Subcutaneous abdominal adipose tissue (tissue), 5 donors: Measurements from ENCODE around the gene MAZ.
A peak's percentile ranks its signal among the peaks of the same experiment; 100 is the strongest.

Experiments
- H3K27ac ChIP-seq: one replicate; pipeline ENCODE4 v1.7.0; 2013; ENCODE audit warnings: low read depth, mild to moderate bottlenecking, inconsistent platforms, low read length, moderate library complexity
- H3K27me3 ChIP-seq, 5 donors: one replicate each; pipeline ENCODE4 v1.7.0; 2013; ENCODE audit warnings: low read length in 5 of 5, inconsistent platforms in 1 of 5; ENCODE audit not compliant: control insufficient read depth in 5 of 5, insufficient read depth in 4 of 5
- H3K36me3 ChIP-seq, 5 donors: one replicate each; pipeline ENCODE4 v1.7.0; 2013; ENCODE audit warnings: low read length in 5 of 5; ENCODE audit not compliant: control insufficient read depth in 5 of 5, insufficient read depth in 5 of 5
- H3K4me1 ChIP-seq, 5 donors: one replicate each; pipeline ENCODE4 v1.7.0; 2013; ENCODE audit warnings: low read length in 5 of 5, mild to moderate bottlenecking in 3 of 5, moderate library complexity in 1 of 5; ENCODE audit not compliant: control insufficient read depth in 5 of 5, insufficient read depth in 5 of 5
- H3K4me3 ChIP-seq, 5 donors: one replicate each; pipeline ENCODE4 v1.7.0; 2013; ENCODE audit warnings: low read length in 5 of 5, low read depth in 1 of 5
- H3K9ac ChIP-seq, 5 donors: one replicate each; pipeline ENCODE4 v1.7.0; 2013; ENCODE audit warnings: low read length in 5 of 5, mild to moderate bottlenecking in 4 of 5, moderate library complexity in 3 of 5
- H3K9me3 ChIP-seq, 5 donors: one replicate each; pipeline ENCODE4 v1.7.0; 2013; ENCODE audit warnings: low read length in 5 of 5; ENCODE audit not compliant: control insufficient read depth in 5 of 5
- donor health status: healthy.
- donor health status: healthy.
- donor health status: healthy.
- donor health status: healthy.
- donor health status: healthy.

The MAZ gene

DNA sequence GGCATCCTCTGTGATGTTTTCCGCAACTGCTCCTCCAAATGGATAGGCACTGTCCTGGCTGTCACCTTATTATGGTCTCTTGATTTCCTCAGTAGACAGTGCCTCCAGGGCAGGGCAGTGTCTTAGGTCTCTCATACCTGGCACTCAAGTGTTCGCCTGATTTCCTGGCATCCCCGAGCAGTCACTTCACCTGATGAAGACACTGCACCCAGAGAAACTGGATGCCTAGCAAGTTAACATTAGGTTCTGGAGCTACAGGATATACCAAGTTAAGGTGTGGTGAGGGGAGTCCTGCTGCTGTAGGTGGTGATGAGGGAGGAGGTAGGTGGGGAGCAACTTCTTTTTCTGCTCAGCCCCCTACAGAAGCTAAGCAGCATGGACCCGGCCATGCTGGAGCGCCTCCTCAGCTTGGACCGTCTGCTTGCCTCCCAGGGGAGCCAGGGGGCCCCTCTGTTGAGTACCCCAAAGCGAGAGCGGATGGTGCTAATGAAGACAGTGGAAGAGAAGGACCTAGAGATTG, 3.9 kb upstream of the MAZ start:
- H3K9me3 ChIP-seq = no peaks in the 10 kb centered on the region
- no peak overlapping the region for H3K27ac ChIP-seq
- H3K4me1 ChIP-seq = peaks cover 3 to 17% (median 15%) of the 10 kb centered on the region in 5 donors
- no peak overlapping the region for H3K9ac ChIP-seq
- no peaks in the 10 kb centered on the region for H3K27me3 ChIP-seq
- no peak overlapping the region for H3K4me3 ChIP-seq
- peaks cover 3 to 36% (median 26%) of the 10 kb centered on the region in 5 donors for H3K36me3 ChIP-seq

DNA sequence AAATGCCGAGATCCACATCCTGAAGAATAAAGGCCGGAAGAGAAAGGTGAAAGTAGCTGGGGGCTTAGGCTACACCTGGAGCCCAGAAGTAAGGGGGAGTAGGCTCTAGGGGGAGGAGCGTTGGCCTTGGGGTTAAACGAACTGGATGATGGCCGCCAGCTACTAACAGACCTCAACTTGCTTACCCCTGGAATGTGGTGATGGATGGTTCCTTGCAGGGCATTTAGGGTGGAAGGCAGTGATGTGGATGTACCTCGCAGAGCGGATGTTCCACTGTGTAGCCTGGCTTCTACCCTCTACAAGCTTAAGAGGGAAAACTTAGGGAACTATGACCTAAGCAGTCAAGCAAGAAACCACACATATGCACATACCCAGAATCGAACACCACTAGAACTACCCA, 2.3 kb upstream of the MAZ start:
- Histone ChIP-seq H3K27ac (peak overlapping the region; percentile 88), H3K36me3 (peaks cover 0 to 27% (median 19%) of the 10 kb centered on the region in 5 donors), H3K9ac (peak overlapping the region in 2 of 5 donors; percentile 63 to 87), H3K4me3 (no peak overlapping the region), H3K4me1 (peaks cover 3 to 33% (median 30%) of the 10 kb centered on the region in 5 donors), H3K27me3 (no peaks in the 10 kb centered on the region), H3K9me3 (no peaks in the 10 kb centered on the region)

DNA sequence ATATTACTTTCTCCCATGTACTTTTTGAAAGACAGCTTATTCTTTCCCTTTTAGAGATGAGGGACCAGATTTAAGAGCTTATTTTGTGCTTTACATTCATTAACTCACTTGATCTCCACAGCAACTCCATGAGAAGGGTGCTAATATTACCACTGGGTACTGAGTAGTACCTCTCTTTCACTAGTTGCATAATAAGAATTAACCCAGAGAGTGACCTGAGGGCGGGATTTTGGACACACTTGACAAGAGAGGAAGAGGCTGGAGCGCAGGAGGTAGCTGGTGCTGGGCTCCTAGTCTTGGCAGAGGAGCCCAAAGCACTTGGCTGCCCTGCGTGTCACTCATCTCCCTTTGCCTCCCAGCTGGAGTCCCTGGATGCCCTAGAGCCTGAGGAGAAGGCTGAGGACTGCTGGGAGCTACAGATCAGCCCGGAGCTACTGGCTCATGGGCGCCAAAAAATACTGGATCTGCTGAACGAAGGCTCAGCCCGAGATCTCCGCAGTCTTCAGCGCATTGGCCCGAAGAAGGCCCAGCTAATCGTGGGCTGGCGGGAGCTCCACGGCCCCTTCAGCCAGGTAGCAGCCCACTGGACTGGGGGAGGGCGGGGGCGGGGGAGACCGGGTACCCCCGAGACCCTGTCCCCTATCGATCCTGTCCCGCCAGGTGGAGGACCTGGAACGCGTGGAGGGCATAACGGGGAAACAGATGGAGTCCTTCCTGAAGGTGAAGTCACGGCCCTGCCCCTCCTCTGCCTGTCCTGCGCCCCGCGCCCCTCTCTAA, 1.7 kb upstream of the MAZ start:
- Histone ChIP-seq H3K4me3 (peak overlapping the region; percentile 73 to 97 (median 90)), H3K9me3 (no peaks in the 10 kb centered on the region), H3K27ac (peak overlapping the region; percentile 88), H3K4me1 (peaks cover 3 to 38% (median 34%) of the 10 kb centered on the region in 5 donors), H3K9ac (peak overlapping the region; percentile 63 to 97 (median 87)), H3K36me3 (peaks cover 0 to 25% (median 17%) of the 10 kb centered on the region in 5 donors), H3K27me3 (no peaks in the 10 kb centered on the region)

DNA sequence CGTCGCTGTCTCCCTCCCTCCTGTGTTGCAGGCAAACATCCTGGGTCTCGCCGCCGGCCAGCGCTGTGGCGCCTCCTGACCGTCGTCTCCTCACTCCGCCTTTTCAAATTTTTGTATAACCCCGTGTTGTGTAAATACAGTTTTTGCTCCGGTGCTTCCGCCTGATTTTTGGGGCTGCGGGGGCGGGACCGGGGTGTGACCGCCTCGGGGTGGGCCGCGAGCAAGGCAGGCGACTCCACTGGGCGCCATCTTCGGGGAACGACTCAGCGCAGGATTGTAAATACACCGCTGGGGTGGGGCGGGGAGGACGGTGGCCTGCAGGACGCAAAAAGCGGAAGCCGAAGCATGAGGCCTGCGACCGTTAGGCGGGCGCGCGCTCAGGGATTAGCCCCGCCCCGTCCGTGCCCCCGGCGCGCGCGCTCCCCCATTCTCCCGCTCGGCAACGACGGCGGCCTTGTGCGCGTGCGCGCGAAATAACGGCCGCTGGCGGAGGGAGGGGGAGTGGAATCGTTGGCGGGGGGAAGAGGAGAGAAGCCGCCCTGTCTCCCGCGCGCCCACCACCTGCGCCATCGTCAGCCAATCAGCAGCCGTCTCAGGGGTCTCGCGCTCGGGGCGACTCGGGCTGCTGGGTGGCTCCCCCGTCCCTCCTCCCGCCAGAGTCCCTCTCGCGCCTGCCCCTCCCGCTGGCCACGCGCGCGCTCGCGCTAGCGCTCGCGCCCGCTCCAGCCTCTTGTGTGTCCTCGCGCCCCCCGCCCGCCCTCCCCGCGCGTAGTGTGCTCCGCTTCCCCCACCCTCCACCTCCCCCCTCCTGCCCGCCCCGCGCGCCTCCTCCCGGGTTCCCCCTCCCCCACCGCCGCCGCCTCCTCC, 864 bp upstream of the MAZ start:
- Histone ChIP-seq H3K36me3 (peaks cover 0 to 27% (median 20%) of the 10 kb centered on the region in 5 donors), H3K4me3 (peak overlapping the region; percentile 73 to 97 (median 90)), H3K9me3 (no peaks in the 10 kb centered on the region), H3K27ac (peak overlapping the region; percentile 88), H3K27me3 (no peaks in the 10 kb centered on the region), H3K9ac (peak overlapping the region; percentile 63 to 97 (median 87)), H3K4me1 (peaks cover 3 to 46% (median 42%) of the 10 kb centered on the region in 5 donors)

DNA sequence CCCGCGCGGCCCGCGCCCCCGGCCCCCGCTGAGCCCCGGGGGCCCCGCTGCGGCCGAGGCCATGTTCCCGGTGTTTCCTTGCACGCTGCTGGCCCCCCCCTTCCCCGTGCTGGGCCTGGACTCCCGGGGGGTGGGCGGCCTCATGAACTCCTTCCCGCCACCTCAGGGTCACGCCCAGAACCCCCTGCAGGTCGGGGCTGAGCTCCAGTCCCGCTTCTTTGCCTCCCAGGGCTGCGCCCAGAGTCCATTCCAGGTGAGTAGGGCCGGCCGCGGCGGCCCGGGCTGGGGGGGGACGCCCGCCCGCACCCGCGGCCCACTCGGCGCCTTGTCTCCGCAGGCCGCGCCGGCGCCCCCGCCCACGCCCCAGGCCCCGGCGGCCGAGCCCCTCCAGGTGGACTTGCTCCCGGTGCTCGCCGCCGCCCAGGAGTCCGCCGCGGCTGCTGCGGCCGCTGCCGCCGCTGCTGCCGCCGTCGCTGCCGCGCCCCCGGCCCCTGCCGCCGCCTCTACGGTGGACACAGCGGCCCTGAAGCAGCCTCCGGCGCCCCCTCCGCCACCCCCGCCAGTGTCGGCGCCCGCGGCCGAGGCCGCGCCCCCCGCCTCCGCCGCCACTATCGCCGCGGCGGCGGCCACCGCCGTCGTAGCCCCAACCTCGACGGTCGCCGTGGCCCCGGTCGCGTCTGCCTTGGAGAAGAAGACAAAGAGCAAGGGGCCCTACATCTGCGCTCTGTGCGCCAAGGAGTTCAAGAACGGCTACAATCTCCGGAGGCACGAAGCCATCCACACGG, 504 bp downstream of the MAZ start:
- no peaks in the 10 kb centered on the region for H3K27me3 ChIP-seq
- peak overlapping the region in 4 of 5 donors; percentile 60 to 70 (median 65) for H3K4me3 ChIP-seq
- peaks cover 3 to 60% (median 53%) of the 10 kb centered on the region in 5 donors for H3K4me1 ChIP-seq
- H3K36me3 ChIP-seq = peaks cover 0 to 18% (median 15%) of the 10 kb centered on the region in 5 donors
- H3K27ac ChIP-seq = peak overlapping the region; percentile 70
- no peaks in the 10 kb centered on the region for H3K9me3 ChIP-seq
- H3K9ac ChIP-seq = peak overlapping the region in 3 of 5 donors; percentile 71 to 75 (median 71)

DNA sequence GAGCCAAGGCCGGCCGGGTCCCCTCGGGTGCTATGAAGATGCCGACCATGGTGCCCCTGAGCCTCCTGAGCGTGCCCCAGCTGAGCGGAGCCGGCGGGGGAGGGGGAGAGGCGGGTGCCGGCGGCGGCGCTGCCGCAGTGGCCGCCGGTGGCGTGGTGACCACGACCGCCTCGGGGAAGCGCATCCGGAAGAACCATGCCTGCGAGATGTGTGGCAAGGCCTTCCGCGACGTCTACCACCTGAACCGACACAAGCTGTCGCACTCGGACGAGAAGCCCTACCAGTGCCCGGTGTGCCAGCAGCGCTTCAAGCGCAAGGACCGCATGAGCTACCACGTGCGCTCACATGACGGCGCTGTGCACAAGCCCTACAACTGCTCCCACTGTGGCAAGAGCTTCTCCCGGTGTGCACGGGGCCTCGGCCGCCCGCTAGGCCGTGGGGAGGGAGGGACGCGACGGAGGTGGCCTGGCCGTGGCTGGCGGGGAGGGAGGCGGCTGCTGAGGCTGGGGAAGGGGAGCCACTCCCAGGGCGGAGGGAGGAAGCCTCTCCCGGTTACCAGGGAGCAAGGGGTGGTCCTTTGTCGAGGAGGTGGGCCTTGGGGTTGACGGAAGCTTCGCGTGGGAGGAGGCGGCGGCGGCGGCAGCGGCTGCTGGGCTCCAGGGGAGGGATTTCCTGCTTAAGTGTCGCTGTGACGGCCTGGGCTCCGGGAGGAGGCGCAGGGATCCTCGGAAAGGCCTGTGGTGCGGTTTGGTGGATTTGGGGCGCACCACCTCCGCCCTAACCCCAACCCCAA, 1.3 kb downstream of the MAZ start:
- peak overlapping the region in 3 of 5 donors; percentile 68 to 75 (median 69) for H3K9ac ChIP-seq
- peaks cover 3 to 68% (median 60%) of the 10 kb centered on the region in 5 donors for H3K4me1 ChIP-seq
- peak overlapping the region; percentile 54 to 70 (median 61) for H3K4me3 ChIP-seq
- no peaks in the 10 kb centered on the region for H3K27me3 ChIP-seq
- H3K36me3 ChIP-seq = peaks cover 0 to 18% (median 15%) of the 10 kb centered on the region in 5 donors
- peak overlapping the region; percentile 70 for H3K27ac ChIP-seq
- no peaks in the 10 kb centered on the region for H3K9me3 ChIP-seq

DNA sequence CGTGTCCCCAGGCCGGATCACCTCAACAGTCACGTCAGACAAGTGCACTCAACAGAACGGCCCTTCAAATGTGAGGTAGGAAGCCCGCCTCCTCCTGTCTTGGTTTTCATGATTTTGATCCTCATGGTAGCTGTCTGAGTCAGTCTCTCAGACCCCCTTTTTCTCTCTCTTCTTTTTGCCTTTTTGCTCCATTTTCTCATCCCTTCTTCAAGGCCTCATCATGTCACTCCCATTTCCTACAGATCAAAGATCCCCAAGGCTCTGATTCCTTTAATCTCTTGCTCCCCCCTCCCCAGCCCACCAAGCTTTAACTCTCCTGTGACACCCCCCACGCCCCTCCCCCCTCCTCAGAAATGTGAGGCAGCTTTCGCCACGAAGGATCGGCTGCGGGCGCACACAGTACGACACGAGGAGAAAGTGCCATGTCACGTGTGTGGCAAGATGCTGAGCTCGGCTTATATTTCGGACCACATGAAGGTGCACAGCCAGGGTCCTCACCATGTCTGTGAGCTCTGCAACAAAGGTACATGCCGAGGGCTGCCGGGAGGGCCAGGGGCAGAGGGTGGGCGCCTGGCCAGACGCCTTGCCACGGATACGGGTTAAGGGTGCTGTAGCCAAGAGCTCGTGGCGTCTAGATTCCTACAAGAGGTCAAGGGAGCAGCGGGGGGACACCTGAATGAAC, 2.0 kb downstream of the MAZ start:
- H3K27me3 ChIP-seq = no peaks in the 10 kb centered on the region
- H3K4me3 ChIP-seq = peak overlapping the region in 4 of 5 donors; percentile 54 to 70 (median 63)
- peak overlapping the region in 3 of 5 donors; percentile 68 to 75 (median 69) for H3K9ac ChIP-seq
- H3K9me3 ChIP-seq = no peaks in the 10 kb centered on the region
- peaks cover 0 to 18% (median 15%) of the 10 kb centered on the region in 5 donors for H3K36me3 ChIP-seq
- peaks cover 3 to 70% (median 64%) of the 10 kb centered on the region in 5 donors for H3K4me1 ChIP-seq
- H3K27ac ChIP-seq = peak overlapping the region; percentile 70

DNA sequence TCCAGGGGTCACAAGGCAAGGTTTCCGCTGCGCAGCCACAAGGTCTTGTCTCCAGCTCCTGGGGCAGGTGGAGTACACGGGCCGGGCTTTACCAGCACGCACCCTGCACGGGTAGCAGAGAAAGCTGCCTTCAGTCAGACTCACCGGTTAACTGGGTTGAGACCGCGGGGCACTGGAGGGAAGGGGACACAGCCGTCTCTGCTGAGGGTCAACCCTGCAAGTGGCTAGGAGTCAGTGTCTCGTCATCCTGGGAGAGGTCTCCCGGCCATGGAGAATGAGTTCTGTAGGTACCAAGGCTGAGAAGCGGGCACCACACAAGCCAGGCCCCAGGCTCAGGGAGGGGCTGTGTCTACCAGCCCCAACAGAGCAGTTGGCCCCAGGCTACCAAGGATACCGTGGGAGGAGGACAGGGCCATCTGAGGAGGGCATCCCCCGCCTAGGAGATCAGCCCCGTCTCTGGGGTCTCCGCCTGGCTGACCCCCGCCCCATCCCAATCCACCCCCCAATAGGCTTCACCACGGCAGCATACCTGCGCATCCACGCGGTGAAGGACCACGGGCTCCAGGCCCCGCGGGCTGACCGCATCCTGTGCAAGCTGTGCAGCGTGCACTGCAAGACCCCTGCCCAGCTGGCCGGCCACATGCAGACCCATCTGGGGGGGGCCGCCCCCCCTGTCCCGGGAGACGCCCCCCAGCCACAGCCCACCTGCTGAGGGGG, 2.9 kb downstream of the MAZ start:
- H3K36me3 ChIP-seq = peaks cover 0 to 18% (median 15%) of the 10 kb centered on the region in 5 donors
- H3K4me3 ChIP-seq = peak overlapping the region in 2 of 5 donors; percentile 29 to 70
- H3K4me1 ChIP-seq = peaks cover 3 to 66% (median 62%) of the 10 kb centered on the region in 5 donors
- H3K9me3 ChIP-seq = no peaks in the 10 kb centered on the region
- no peak overlapping the region for H3K27ac ChIP-seq
- H3K9ac ChIP-seq = peak overlapping the region in 2 of 5 donors; percentile 31 to 44
- no peaks in the 10 kb centered on the region for H3K27me3 ChIP-seq
